ENCODE measurements around the gene IGHMBP2.

The IGHMBP2 gene

DNA sequence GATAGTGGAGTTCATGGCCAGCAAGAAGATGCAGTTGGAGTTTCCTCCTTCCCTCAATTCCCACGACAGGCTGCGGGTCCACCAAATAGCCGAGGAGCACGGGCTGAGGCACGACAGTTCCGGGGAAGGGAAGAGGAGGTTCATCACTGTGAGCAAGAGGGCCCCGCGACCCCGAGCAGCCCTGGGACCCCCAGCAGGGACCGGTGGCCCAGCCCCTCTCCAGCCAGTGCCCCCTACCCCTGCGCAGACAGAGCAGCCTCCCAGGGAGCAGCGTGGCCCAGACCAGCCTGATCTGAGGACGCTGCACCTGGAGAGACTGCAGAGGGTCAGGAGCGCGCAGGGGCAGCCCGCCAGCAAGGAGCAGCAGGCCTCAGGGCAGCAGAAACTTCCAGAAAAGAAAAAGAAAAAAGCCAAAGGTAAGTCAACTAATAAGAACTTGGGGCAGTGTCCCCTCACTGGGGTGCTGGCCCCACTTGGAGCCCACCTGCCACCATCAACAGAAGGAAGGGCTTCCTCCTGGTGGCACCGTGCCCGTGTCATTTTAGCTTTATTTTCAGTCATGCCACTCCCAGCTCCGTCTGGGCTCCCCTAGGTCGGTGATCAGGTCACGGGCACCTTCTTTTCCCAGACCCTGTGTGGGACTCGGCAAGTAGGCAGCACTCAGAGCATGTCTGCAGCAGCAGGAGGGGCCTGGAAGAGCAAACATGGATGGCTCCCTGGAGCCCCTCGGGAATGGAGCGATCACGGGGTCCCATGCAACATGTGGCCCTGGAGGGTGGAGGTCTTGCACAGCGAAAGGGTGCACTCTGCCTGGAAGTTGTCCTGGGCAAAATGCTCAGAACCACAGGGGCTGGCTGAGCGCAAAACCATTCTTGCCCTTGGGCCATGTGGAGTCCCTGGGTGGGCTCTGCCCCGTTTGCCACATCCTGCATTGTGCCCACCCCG is 33.3 kb downstream of the IGHMBP2 start:
- TF ChIP-seq ZNF274 (IDR thresholded peaks at IDR 0.05; ENCODE audit: low read depth, low read length) = no peak
- H3K4me3 ChIP-seq (ENCODE audit: low read length) = no peak overlapping the region

DNA sequence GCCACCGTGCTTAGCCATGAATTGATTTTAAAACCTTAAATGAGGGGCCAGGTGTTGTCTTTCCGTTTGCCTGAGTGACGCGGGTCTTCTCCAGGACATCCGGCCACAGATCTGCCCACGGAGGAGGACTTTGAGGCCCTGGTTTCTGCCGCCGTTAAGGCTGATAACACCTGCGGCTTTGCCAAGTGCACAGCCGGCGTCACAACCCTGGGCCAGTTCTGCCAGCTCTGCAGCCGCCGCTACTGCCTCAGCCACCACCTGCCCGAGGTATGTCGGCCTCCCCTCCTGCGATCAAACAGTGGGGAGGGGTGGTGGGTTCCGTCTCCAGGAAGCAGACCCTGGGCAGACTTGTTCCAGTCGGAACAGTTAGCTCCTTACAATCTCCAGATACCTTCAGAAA is 34.4 kb downstream of the IGHMBP2 start:
- no peak for TF ChIP-seq ZNF274 (IDR thresholded peaks at IDR 0.05; ENCODE audit: low read depth, low read length)
- H3K4me3 ChIP-seq (ENCODE audit: low read length) = no peak overlapping the region

GRCh38 chr11:68938816-68939582 is 35.3 kb downstream of the IGHMBP2 start:
- no peak for TF ChIP-seq ZNF274 (IDR thresholded peaks at IDR 0.05; ENCODE audit: low read depth, low read length)
- no peak overlapping the region for H3K4me3 ChIP-seq (ENCODE audit: low read length)

DNA sequence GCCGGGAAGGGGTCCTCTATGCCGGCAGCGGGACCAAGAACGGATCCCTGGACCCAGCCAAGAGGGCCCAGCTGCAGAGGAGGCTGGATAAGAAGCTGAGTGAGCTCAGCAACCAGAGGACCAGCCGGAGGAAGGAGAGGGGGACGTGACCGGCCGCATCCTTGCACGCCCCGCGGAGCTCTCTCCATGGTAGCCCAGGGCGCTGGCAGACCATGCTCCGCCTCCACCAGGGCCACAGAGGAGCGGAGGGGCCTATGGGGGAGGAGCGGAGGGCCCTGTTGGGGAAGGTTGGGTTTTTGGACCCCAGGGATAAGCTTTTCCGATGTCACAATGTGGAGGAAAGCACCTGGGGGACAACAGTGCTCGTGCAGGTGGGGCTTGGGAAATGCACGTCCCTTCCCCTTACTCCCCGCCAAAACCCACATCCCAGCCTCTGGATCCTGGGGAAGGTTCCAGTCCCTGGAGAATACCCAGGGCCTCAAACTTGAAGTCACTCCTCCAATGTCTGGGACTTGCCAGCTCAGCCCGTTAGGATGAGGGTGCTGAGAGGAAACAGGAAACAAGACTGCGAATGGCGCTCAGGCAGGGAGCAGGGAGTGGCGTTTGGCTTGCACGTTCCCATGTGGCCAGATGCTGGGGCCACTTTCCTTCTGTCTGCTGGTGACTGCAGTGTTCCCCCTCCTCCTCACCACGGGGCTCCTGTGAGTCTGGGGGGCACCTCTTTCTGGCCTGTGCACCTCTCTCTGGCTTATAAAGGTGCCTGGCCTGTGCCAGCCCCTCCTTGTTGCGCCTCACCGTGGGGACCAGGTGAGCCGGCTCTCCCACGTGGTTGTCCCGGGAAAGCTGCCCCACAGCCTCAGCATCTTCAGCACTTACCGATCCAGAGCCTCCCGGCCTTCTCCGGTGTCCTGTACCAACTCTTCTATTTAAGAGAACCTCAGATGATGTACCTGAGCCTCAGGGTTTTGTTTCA is 36.2 kb downstream of the IGHMBP2 start:
- no peak overlapping the region for H3K4me3 ChIP-seq (ENCODE audit: low read length)
- no peak for TF ChIP-seq ZNF274 (IDR thresholded peaks at IDR 0.05; ENCODE audit: low read depth, low read length)

GRCh38 chr11:68940651-68941323 is 37.1 kb downstream of the IGHMBP2 start:
- TF ChIP-seq ZNF274 (IDR thresholded peaks at IDR 0.05; ENCODE audit: low read depth, low read length) = no peak
- H3K4me3 ChIP-seq (ENCODE audit: low read length) = no peak overlapping the region

DNA sequence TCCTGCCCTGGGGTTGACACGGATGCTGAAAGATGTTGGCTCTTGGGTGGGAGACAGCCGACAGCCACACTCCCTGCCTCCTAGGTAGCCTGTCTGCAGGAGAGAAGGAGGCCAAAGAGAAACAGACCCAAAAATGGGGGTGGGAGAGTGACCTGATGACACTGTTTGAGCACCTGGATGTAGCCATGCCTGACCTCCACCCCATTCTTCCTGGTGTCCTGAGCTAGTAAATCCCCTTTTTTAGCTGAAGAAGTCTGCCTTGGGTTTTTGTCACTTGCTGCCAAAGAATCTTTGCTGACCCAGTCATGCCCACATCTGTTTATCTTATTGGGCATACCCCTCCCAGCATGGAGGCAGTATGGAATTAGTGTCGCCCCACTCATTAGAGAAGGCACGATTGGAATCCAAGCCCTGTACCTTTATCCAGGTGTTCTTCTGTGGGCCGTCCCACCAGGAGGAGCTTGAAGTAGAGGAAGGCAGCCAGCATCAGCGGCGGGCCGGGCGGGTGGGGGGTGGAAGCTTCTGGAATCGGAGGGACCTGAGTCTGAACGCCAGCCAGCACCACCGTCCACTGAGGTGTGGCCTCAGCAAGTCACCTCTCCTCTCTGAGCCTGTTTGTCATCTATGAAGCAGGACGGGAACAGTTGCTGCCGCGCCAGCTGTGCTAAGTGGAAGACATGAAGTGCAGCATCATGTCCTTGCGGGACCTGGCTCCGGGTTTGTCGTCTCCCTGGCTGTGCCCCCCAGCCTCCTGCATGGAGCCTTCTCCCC is 37.8 kb downstream of the IGHMBP2 start:
- TF ChIP-seq ZNF274 (IDR thresholded peaks at IDR 0.05; ENCODE audit: low read depth, low read length) = no peak
- H3K4me3 ChIP-seq (ENCODE audit: low read length) = no peak overlapping the region

GRCh38 chr11:68942095-68942620 is 38.5 kb downstream of the IGHMBP2 start:
- no peak for TF ChIP-seq ZNF274 (IDR thresholded peaks at IDR 0.05; ENCODE audit: low read depth, low read length)
- H3K4me3 ChIP-seq (ENCODE audit: low read length) = no peak overlapping the region

DNA sequence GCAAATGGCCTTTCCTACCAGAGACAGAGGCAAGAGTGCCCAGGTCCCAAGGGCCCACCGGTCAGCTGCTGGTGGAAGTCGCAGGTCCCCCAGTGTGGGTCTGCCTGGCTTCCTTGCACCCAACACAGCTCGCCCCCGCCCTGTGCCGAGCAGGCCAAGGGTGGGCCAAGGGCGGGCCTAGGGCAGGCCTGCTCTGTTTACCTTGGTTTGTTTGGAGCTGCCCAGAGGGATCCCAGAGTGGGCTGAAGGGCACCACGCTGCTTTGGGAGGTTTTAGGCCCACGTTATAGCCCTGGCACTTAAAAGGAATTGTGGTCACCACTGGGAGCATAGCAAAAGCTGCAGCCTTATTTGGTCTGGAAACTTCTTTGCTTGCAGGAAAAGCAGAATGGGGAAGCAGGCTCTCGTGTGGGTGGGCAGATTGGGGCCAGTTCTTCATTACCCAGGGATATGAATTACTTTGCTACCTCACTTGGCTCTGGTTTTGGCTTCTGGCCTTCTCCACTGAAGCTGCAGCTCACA is 39.1 kb downstream of the IGHMBP2 start:
- no peak overlapping the region for H3K4me3 ChIP-seq (ENCODE audit: low read length)
- TF ChIP-seq ZNF274 (IDR thresholded peaks at IDR 0.05; ENCODE audit: low read depth, low read length) = no peak

- no peak for TF ChIP-seq ZNF274 (IDR thresholded peaks at IDR 0.05; ENCODE audit: low read depth, low read length)
- H3K4me3 ChIP-seq (ENCODE audit: low read length) = no peak overlapping the region
Measured at GRCh38 chr11:68946416-68947090, 42.9 kb downstream of the IGHMBP2 start.

GRCh38 chr11:68947151-68947550 is 43.5 kb downstream of the IGHMBP2 start:
- H3K4me3 ChIP-seq (ENCODE audit: low read length) = no peak overlapping the region
- no peak for TF ChIP-seq ZNF274 (IDR thresholded peaks at IDR 0.05; ENCODE audit: low read depth, low read length)

- no peak overlapping the region for H3K4me3 ChIP-seq (ENCODE audit: low read length)
- TF ChIP-seq ZNF274 (IDR thresholded peaks at IDR 0.05; ENCODE audit: low read depth, low read length) = no peak
Measured at GRCh38 chr11:68948496-68948895, 44.8 kb downstream of the IGHMBP2 start.

DNA sequence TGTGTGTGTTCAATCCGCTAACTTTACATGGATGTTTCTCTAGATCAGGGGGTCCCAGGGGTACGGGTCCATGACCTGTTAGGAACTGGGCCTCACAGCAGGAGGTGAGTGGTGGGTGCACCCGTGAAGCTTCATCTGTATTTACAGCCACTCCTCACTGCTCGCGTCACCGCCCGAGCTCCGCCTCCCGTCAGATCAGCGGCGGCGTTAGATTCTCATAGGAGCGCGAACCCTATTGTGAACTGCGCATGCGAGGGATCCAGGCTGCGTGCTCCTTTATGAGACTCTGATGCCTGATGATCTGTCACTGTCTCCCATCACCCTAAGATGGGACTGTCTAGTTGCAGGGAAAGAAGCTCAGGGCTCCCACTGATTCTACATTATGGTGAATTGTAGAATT is 45.2 kb downstream of the IGHMBP2 start:
- no peak for TF ChIP-seq ZNF274 (IDR thresholded peaks at IDR 0.05; ENCODE audit: low read depth, low read length)
- H3K4me3 ChIP-seq (ENCODE audit: low read length) = no peak overlapping the region
